Epithelial cell of esophagus (primary cell): ENCODE measurements around the gene ZBTB37.
A peak's percentile ranks its signal among the peaks of the same experiment; 100 is the strongest.

Experiments
- DNase-seq: peaks from one replicate; pipeline ENCODE4 v3.0.0; 2010; ENCODE audit warnings: low read depth
- H3K4me3 ChIP-seq: 2 replicates; pipeline ENCODE4 v1.5.1; 2011; ENCODE audit warnings: mild to moderate bottlenecking, low read length, control low read depth
- TF ChIP-seq, protein P1 (sequence below): IDR thresholded peaks from 2 replicates; pipeline ENCODE4 v1.5.1; 2011; ENCODE audit warnings: low read depth, mild to moderate bottlenecking, low read length, control low read depth, inconsistent platforms; ENCODE audit not compliant: insufficient read depth; ENCODE audit errors: missing control alignments

ZBTB37 gene

DNA sequence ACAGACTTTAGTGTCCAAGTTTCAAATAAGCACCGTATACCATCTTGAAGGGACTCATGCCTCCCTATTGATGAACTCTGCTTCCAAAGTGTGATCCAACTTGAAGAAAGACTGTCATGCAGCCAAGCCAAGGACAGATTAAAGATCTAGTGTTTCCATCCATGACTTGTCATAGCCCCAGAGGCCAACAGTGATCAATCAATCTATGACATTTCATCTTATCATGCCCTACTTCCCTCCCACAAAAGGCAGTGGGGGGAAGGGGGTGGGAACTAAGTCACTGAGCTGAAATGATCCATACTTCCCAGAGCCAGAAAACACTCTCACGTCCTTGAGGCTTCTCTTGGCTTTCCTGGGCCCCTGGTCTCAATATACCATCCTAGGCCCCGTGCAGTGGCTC lies 44.9 kb downstream of the ZBTB37 start:
- H3K4me3 ChIP-seq: no peak overlapping the region
- DNase-seq: no peak
- TF ChIP-seq, protein P1, sequence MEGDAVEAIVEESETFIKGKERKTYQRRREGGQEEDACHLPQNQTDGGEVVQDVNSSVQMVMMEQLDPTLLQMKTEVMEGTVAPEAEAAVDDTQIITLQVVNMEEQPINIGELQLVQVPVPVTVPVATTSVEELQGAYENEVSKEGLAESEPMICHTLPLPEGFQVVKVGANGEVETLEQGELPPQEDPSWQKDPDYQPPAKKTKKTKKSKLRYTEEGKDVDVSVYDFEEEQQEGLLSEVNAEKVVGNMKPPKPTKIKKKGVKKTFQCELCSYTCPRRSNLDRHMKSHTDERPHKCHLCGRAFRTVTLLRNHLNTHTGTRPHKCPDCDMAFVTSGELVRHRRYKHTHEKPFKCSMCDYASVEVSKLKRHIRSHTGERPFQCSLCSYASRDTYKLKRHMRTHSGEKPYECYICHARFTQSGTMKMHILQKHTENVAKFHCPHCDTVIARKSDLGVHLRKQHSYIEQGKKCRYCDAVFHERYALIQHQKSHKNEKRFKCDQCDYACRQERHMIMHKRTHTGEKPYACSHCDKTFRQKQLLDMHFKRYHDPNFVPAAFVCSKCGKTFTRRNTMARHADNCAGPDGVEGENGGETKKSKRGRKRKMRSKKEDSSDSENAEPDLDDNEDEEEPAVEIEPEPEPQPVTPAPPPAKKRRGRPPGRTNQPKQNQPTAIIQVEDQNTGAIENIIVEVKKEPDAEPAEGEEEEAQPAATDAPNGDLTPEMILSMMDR: no peak

DNA sequence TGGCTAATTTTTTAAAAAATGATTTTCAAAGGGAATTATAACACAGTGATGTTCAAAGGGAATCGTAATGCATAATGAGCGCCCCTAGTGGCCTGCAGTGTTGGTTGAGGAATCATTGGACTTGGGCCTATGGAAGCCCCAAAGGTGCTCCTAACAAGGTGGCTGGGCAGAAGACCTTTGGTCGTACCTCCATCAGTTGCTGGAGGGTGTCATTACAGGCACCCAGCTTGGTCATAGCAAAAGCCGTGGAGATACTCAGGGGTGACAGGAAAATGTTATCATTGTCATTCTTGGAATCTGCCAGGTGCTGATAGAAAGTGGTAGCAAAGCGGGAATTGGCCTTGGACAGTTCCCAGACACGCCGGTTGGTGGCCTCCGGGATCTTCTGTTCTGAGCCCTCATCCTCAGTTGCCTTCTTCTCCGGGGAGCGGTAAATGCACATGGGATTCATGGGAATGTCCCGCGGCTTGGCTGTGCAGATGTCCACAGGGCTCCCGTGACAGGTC lies 46.2 kb downstream of the ZBTB37 start:
- DNase-seq: peak; percentile 54
- no peak overlapping the region for H3K4me3 ChIP-seq
- TF ChIP-seq, protein P1: peak; percentile 63

DNA sequence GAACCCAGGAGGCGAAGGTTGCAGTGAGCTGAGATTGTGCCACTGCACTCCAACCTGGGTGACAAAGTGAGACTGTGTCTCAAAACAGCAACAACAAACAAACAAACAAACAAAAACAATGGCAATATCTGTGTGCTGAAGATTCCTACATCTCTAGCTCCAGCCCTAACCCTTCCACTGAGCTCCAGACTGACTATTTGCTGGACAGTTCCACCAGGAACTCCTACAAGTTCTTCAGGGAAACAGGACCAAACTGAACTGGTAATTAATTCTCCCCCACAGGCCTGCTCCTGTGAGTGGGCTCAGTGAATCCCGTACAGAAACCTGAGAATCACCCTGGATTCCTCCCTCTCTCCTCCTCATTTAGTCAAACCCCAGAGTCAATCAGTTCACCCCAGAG lies 47.4 kb downstream of the ZBTB37 start:
- TF ChIP-seq, protein P1: no peak
- H3K4me3 ChIP-seq: no peak overlapping the region
- no peak for DNase-seq

DNA sequence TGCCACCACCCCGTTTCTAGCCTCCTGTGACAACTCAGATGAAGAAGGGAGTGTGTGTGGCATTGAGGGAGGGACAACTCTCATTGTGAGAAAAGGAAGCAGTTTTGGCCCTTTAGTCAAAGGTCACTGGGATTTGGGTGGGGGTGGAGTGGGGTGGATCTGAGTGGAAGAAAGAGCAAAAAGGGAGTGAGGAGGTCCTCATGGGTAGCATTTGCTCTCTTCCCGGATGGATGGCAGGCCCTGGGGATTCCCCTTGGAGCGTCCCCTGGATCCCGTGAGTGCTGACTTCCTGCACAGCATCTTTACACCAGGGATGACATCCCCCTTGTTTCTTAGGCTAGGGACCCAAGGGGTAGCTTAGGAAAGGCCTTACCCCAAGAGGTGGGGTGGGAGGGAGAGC lies 48.5 kb downstream of the ZBTB37 start:
- no peak for DNase-seq
- TF ChIP-seq, protein P1: no peak
- no peak overlapping the region for H3K4me3 ChIP-seq

DNA sequence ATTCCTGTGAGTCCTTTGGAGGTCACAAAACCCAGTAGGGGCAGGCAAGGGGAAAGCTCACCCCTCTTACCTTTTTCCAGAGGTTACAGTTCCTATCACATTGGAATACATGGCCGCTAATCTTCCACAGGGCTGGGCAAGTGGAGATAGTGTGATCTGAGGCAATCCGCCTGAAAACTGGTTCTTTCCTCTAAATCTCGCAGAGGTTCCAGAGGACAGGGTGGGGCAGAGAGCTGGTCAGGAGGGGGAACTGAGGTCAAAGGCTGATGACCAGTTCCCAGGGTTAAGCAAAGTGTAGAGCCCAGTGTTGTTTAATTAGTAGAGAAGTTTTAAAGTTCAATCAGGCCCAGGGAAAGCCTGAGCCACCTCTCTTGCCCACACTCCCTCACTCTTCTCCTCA lies 49.0 kb downstream of the ZBTB37 start, which contains the start of gene SERPINC1:
SERPINC1 (minus strand) TSS at position 179 of the 400 bp plus-strand sequence; CDS start at position 111, 68 bp downstream.
- no peak for DNase-seq
- TF ChIP-seq, protein P1: no peak
- H3K4me3 ChIP-seq: no peak within 1 kb of the TSS

DNA sequence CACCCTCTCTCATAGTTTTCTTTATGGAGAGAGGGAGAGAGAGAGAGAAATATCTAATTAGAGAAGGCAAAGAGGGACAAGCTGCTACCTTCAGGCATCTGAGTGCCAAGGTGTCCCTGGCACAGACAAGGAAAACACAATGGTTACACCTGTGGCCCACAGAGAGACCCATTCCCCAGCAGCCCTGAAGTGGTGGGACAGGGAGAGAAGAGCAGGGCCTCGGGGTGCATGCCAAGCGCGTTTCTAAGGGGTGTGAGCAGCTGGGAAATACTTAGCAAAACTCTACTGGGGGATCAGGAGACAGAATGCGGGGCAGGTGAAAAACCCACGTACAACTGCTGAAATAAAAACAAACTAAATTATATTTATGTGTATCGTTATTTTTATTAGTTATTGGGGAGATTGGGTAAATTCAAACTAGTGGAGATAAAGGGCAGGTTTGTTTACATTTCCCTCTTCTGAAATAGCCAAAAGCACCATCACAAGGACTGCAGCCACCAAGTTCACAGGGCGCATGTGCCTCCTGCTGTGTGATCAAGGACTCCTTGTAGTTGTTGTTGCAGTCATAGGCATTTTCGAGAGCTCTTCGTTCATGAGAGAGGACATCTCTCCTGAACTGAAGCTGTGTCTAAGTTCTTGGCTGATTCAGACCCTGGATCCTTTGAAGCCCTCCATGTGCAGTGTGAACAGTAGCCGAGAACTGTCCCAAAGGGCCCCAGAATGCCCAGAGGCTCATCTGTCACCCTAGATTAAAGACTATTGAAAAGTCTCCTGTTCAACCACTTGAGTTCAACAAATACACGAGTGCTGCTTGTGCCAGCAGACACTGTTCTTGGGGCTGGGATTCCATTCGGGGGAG lies 49.7 kb downstream of the ZBTB37 start:
- TF ChIP-seq, protein P1: no peak
- DNase-seq: no peak
- no peak overlapping the region for H3K4me3 ChIP-seq
